ENCODE results near the gene ZNF600. TPM values are rescaled to one million over a fixed set of nuclear protein-coding genes. Genes with fewer than 3 reads are reported as not detected.
"Not testable (repeated sequence)": the region's sequence is repeated elsewhere in the genome, so short reads cannot be mapped to it uniquely, and the experiment has no call there.

The ZNF600 gene
- total and polyA plus RNA-seq, 2 experiments from 2014 or later: 6.0 to 6.9 TPM

- H3K4me2 ChIP-seq; H3F3A ChIP-seq (replicated peaks; ENCODE audit: low read depth); H3K36me3 ChIP-seq (ENCODE audit: insufficient read depth); H3K27me3 Mint-ChIP-seq (ENCODE audit: insufficient read depth, low read depth, poor library complexity); H4K20me1 ChIP-seq (replicated peaks; ENCODE audit: insufficient read depth); H3K27me3 ChIP-seq (ENCODE audit: insufficient read depth); H3K4me3 ChIP-seq; H3K4me3 Mint-ChIP-seq; H3K9me2 ChIP-seq (ENCODE audit: insufficient read depth); H2AFZ ChIP-seq; H3K36me3 Mint-ChIP-seq (ENCODE audit: low read depth); H3K27ac ChIP-seq (ENCODE audit: low read depth); DNase-seq (ENCODE audit: low spot score); H3K4me1 ChIP-seq (ENCODE audit: insufficient read depth); H3K27ac Mint-ChIP-seq; H3K79me2 ChIP-seq (replicated peaks; ENCODE audit: insufficient read depth); ATAC-seq: not testable (repeated sequence)
- H3K4me1 Mint-ChIP-seq: peaks cover 13% of the 10 kb centered on the region
- peaks cover 14% of the 10 kb centered on the region for H3K9me3 Mint-ChIP-seq
These were observed 30.1 kb downstream of the ZNF600 start for GRCh38 chr19:52756447-52756846.

- no peak overlapping the region for H3K4me3 ChIP-seq
- TF ChIP-seq JUNB (IDR thresholded peaks at IDR 0.05; ENCODE audit: unreplicated experiment) (no peak), NANOG (IDR thresholded peaks at IDR 0.05; ENCODE audit: borderline replicate concordance) (no peak), ZNF114 (CRISPR knock-in tag; IDR thresholded peaks at IDR 0.05) (no peak), ZNF462 (CRISPR knock-in tag; IDR thresholded peaks at IDR 0.05) (no peak), EZH2phosphoT487 (IDR thresholded peaks at IDR 0.05; ENCODE audit: unreplicated experiment) (no peak), POLR2AphosphoS5 (IDR thresholded peaks at IDR 0.05; ENCODE audit: low read depth) (no peak), ETS1 (IDR thresholded peaks at IDR 0.05) (no peak), STAT1 (IDR thresholded peaks at IDR 0.05; ENCODE audit: unreplicated experiment) (no peak), REST (IDR thresholded peaks at IDR 0.05; ENCODE audit: unreplicated experiment) (no peak), ZNF331 (CRISPR knock-in tag; IDR thresholded peaks at IDR 0.05; ENCODE audit: low read depth) (no peak)
These were observed 36.8 kb downstream of the ZNF600 start for GRCh38 chr19:52749780-52750179.

More at GRCh38 chr19:52749780-52750179, 36.8 kb downstream of the ZNF600 start:
- Mint-ChIP-seq H3K4me1 (peaks cover 5% of the 10 kb centered on the region; the same call in 1 of the 3 replicates), H3K4me3 (no peak overlapping the region), H3K36me3 (ENCODE audit: low read depth) (peaks cover 5% of the 10 kb centered on the region; the same call in 2 of the 3 replicates), H3K27me3 (ENCODE audit: insufficient read depth, low read depth, poor library complexity) (peaks cover 2% of the 10 kb centered on the region), H3K27ac (no peak overlapping the region), H3K9me3 (peaks cover 5% of the 10 kb centered on the region)
- H3K27me3 ChIP-seq (ENCODE audit: insufficient read depth): no peaks in the 10 kb centered on the region
- no peak overlapping the region for H2AFZ ChIP-seq
- no peaks in the 10 kb centered on the region for H3K9me2 ChIP-seq (ENCODE audit: insufficient read depth)
- H3K36me3 ChIP-seq (ENCODE audit: insufficient read depth): no peaks in the 10 kb centered on the region
- no peak overlapping the region for H3K4me2 ChIP-seq
- H3K4me1 ChIP-seq (ENCODE audit: insufficient read depth): no peaks in the 10 kb centered on the region; the same call in 1 of the 2 replicates
- ATAC-seq (no peak), DNase-seq (ENCODE audit: low spot score) (no peak)
- H3K27ac ChIP-seq (ENCODE audit: low read depth): no peak overlapping the region
- H3K79me2 ChIP-seq (replicated peaks; ENCODE audit: insufficient read depth): no peaks in the 10 kb centered on the region
- no peaks in the 10 kb centered on the region for H4K20me1 ChIP-seq (replicated peaks; ENCODE audit: insufficient read depth)
- no peaks in the 10 kb centered on the region for H3F3A ChIP-seq (replicated peaks; ENCODE audit: low read depth)
